Glutamatergic neuron (in vitro differentiated cells): ENCODE data around the gene PRSS21. TPM values are rescaled to one million over a fixed set of nuclear protein-coding genes. Genes with fewer than 3 reads are reported as not detected.
A peak's percentile ranks its signal among the peaks of the same experiment; 100 is the strongest.

Source experiments
- DNase-seq: peaks from one replicate; pipeline ENCODE4 v3.0.0; 2022
- H3K27ac Mint-ChIP-seq: one replicate; pipeline ENCODE4 v1.8.0; 2020; ENCODE audit warnings: mild to moderate bottlenecking, mixed read lengths, inconsistent platforms; ENCODE audit not compliant: unreplicated experiment
- H3K27me3 Mint-ChIP-seq: one replicate; pipeline ENCODE4 v1.8.0; 2020; ENCODE audit warnings: mild to moderate bottlenecking, moderate library complexity, mixed read lengths, inconsistent platforms; ENCODE audit not compliant: unreplicated experiment
- H3K36me3 Mint-ChIP-seq: one replicate; pipeline ENCODE4 v1.8.0; 2020; ENCODE audit warnings: mild to moderate bottlenecking, mixed read lengths, inconsistent platforms; ENCODE audit not compliant: unreplicated experiment
- H3K4me1 Mint-ChIP-seq: one replicate; pipeline ENCODE4 v1.8.0; 2020; ENCODE audit warnings: mild to moderate bottlenecking, low read depth, mixed read lengths, inconsistent platforms; ENCODE audit not compliant: unreplicated experiment
- H3K4me3 Mint-ChIP-seq: one replicate; pipeline ENCODE4 v1.8.0; 2020; ENCODE audit warnings: mild to moderate bottlenecking, mixed read lengths, inconsistent platforms; ENCODE audit not compliant: unreplicated experiment
- H3K9me3 Mint-ChIP-seq: one replicate; pipeline ENCODE4 v1.8.0; 2020; ENCODE audit warnings: mild to moderate bottlenecking, moderate library complexity, mixed read lengths, inconsistent platforms; ENCODE audit not compliant: unreplicated experiment
- CTCF ChIP-seq: fragments of 200-600 bp; sonication (generic); IDR thresholded peaks from one replicate; pipeline ENCODE4 v1.5.0; 2021; ENCODE audit not compliant: partially characterized antibody, unreplicated experiment
- total RNA-seq: library from RNA; stranded (reverse); fragmentation: NEBNext Ultra II Directional; extraction: Animal tissue kit (Norgen Biotek cat#: 25700); gene quantifications from one replicate; pipeline ENCODE4 v1.2.1, GENCODE V29; 2021; ENCODE audit not compliant: unreplicated experiment

PRSS21 gene
- total RNA-seq, 1 donor from 2014 or later: not detected

GRCh38 chr16:2855536-2855935 lies 38.5 kb downstream of the PRSS21 start:
- Mint-ChIP-seq H3K9me3 (peaks cover 3% of the 10 kb centered on the region), H3K36me3 (peaks cover 7% of the 10 kb centered on the region), H3K27ac (no peak overlapping the region), H3K4me3 (no peak overlapping the region), H3K27me3 (peaks cover 6% of the 10 kb centered on the region), H3K4me1 (peaks cover 2% of the 10 kb centered on the region)
- DNase-seq: no peak
- no peak for TF ChIP-seq CTCF

GRCh38 chr16:2856061-2856670 lies 39.1 kb downstream of the PRSS21 start:
- no peak for TF ChIP-seq CTCF
- no peak for DNase-seq
- Mint-ChIP-seq H3K9me3 (peaks cover 3% of the 10 kb centered on the region), H3K4me1 (peaks cover 2% of the 10 kb centered on the region), H3K27ac (no peak overlapping the region), H3K4me3 (no peak overlapping the region), H3K36me3 (peaks cover 7% of the 10 kb centered on the region), H3K27me3 (peaks cover 6% of the 10 kb centered on the region)

- H3K36me3 Mint-ChIP-seq: peaks cover 7% of the 10 kb centered on the region
- no peak for TF ChIP-seq CTCF
- peaks cover 2% of the 10 kb centered on the region for H3K4me1 Mint-ChIP-seq
- H3K4me3 Mint-ChIP-seq: no peak overlapping the region
- H3K27ac Mint-ChIP-seq: no peak overlapping the region
- no peak for DNase-seq
- H3K27me3 Mint-ChIP-seq: peaks cover 6% of the 10 kb centered on the region
- peaks cover 3% of the 10 kb centered on the region for H3K9me3 Mint-ChIP-seq
Observed at GRCh38 chr16:2856686-2857450, 39.8 kb downstream of the PRSS21 start.

GRCh38 chr16:2857451-2858244 lies 40.6 kb downstream of the PRSS21 start, which contains the start of gene PRSS22:
TSS of gene PRSS22 (minus strand) at chr16:2858170. CDS start at chr16:2858104, 66 bp downstream.
- H3K9me3 Mint-ChIP-seq: peaks cover 3% of the 10 kb centered on the region
- peaks cover 2% of the 10 kb centered on the region for H3K4me1 Mint-ChIP-seq
- peaks cover 7% of the 10 kb centered on the region for H3K36me3 Mint-ChIP-seq
- no peak for TF ChIP-seq CTCF
- H3K27me3 Mint-ChIP-seq: peaks cover 6% of the 10 kb centered on the region
- DNase-seq: peak; percentile 28
- H3K4me3 Mint-ChIP-seq: peak within 1 kb of the TSS; percentile 75
- no peak within 1 kb of the TSS for H3K27ac Mint-ChIP-seq
